Sigmoid colon (tissue), 3 donors: ENCODE measurements around the gene ZNF497.

Source experiments
- CTCF ChIP-seq, 4 experiments: fragments of 450-650 bp in 3 of 4; fragments of 200-600 bp in 1 of 4; IDR thresholded peaks; one replicate each; pipeline ENCODE4 v1.5.1; 2016 to 2019; ENCODE audit warnings: antibody characterized with exemption in 4 of 4, mild to moderate bottlenecking in 3 of 4, moderate library complexity in 2 of 4
- POLR2A ChIP-seq, 2 donors: fragments of 450-650 bp; IDR thresholded peaks; one replicate each; pipeline ENCODE4 v1.6.1; 2016; ENCODE audit warnings: antibody characterized with exemption in 2 of 2, mild to moderate bottlenecking in 2 of 2, moderate library complexity in 2 of 2

DNA sequence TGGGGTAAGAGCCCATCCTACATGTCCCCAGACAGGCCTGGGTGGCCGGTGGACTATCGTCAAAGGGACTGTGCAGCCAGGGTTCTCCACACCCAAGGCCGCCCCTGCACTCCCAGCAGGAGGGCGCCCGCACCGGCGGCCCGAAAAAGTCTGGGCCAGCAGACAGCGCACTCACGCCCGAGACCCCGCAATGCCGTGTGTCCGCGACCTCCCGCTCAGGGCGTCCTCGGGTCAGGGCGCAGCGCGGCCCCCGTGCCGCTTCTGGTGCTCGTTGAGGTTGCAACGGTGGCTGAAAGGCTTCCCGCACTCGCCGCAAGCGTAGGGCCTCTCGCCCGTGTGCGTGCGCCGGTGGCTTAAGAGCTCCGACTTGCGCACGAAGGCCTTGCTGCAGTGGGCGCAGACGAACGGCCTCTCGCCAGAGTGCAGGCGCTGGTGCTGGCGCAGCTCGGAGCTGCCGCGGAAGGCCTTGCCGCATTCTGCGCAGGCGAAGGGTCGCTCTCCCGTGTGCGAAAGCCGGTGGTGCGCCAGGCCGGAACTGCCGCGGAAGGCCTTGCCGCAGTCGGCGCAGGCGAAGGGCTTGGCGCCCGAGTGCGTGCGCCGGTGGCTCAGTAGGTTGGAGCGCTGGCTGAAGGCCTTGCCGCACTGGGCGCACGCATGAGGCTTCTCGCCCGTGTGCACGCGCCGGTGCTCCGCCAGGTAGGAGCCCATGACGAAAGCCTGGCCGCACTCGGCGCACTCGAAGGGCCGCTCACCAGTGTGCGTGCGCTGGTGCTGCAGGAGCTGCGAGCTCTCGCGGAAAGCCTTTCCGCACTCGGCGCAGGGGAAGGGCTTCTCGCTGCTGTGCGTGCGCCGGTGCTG, 6.4 kb downstream of the ZNF497 start:
- TF ChIP-seq CTCF (IDR thresholded peaks at IDR 0.05) (no peak), POLR2A (IDR thresholded peaks at IDR 0.05) (no peak)
